ENCODE data around the gene ARAP3.
"Not testable (repeated sequence)": the region's sequence is repeated elsewhere in the genome, so short reads cannot be mapped to it uniquely, and the experiment has no call there.

ARAP3 gene

DNA sequence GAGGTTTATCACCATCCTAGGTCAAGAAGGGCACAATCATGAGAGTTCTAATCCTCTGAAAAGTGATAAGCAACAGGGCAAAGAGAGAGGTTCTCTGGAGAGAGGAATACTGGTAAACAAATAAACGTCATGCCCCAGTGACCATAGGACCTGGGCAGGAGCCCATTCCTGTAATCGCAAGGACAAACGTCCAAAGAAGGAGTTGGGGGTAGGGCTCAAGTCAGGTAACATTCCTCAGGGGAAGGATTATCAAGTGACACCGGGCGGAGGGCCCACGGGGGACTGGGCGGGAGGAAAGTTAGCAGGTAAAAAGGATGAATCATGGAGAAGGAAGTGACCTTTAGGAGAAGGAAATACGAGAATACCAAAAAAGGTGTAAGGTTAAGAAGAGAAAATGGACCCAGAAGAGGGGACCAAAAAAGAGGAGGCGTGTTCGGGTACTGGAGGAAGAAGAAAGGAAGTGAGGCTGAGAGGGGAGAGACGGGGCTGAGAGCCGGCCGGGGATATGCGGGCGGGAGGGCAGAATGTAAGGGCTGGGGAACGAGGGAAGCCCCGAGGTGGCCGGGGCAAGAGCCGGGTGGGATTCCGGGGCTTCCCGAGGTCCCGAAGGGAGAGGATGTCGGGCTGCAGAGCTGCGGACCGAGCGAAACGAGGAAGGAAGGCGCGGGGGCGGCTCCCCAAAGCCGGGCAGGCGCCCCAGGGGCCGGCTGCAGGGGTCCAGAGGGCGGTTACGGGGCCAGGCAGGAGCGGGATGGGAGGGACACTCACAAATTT is 63.8 kb downstream of the ARAP3 start:
- peak overlapping the region; percentile 8 for H3K27ac ChIP-seq (ENCODE audit: low read length)
- no peaks in the 10 kb centered on the region for H3K9me3 ChIP-seq (ENCODE audit: insufficient read depth, low read depth, low read length)
- peaks cover 44% of the 10 kb centered on the region for H3K36me3 ChIP-seq (ENCODE audit: insufficient read depth, low read depth, low read length)
- peaks cover 21% of the 10 kb centered on the region; the same call in 1 of the 2 replicates for H3K4me1 ChIP-seq (ENCODE audit: insufficient read depth, low read length)
- H3K4me3 ChIP-seq (ENCODE audit: low read length): peak overlapping the region; percentile 78
- peak overlapping the region; percentile 90 for H3K9ac ChIP-seq (ENCODE audit: low read depth, low read length)
- H3K27me3 ChIP-seq (ENCODE audit: insufficient read depth, low read length): no peaks in the 10 kb centered on the region

DNA sequence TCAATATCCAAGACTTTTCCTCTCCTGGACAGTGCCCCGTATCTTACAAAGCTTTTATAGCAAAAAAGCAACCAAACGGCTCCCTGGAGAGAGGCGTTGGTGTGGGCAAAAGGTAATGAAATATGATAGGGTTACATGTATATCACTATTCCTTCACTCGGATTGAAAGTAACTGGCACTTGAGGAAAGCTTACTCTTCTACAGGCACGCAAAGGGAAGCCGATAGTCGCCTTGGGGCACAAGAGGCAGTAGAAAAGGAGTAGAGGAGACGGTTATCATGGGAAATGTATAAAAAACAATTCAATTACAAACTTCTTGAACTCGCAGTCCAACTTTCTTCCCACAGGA is 64.4 kb downstream of the ARAP3 start:
- peak overlapping the region; percentile 78 for H3K4me3 ChIP-seq (ENCODE audit: low read length)
- peaks cover 21% of the 10 kb centered on the region; the same call in 1 of the 2 replicates for H3K4me1 ChIP-seq (ENCODE audit: insufficient read depth, low read length)
- H3K27ac ChIP-seq (ENCODE audit: low read length): no peak overlapping the region
- peak overlapping the region; percentile 90 for H3K9ac ChIP-seq (ENCODE audit: low read depth, low read length)
- H3K27me3 ChIP-seq (ENCODE audit: insufficient read depth, low read length): no peaks in the 10 kb centered on the region
- no peaks in the 10 kb centered on the region for H3K9me3 ChIP-seq (ENCODE audit: insufficient read depth, low read depth, low read length)
- H3K36me3 ChIP-seq (ENCODE audit: insufficient read depth, low read depth, low read length): peaks cover 40% of the 10 kb centered on the region

DNA sequence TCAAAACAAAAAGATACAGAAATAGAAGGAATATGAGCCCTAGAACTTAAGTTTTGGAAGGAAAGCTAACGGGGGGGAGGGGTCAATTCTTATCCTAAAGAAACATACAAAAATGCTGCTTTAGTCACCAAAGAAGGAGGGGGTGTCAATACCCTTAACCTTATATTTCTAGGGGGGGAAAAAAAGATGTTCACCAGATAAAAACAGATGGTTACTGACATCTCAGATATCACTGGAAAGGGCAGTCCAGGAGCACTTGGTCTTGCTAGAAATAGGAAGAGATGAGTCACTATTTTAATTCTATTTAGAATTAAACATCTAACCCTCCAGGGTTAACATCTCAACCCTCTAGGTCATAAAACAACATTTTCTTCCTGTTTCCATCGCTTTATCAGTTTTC is 64.9 kb downstream of the ARAP3 start:
- H3K4me3 ChIP-seq (ENCODE audit: low read length): peak overlapping the region; percentile 78
- no peaks in the 10 kb centered on the region for H3K27me3 ChIP-seq (ENCODE audit: insufficient read depth, low read length)
- H3K9me3 ChIP-seq (ENCODE audit: insufficient read depth, low read depth, low read length): no peaks in the 10 kb centered on the region
- peak overlapping the region; percentile 18; the same call in 1 of the 2 replicates for H3K9ac ChIP-seq (ENCODE audit: low read depth, low read length)
- H3K4me1 ChIP-seq (ENCODE audit: insufficient read depth, low read length): peaks cover 21% of the 10 kb centered on the region; the same call in 1 of the 2 replicates
- peaks cover 37% of the 10 kb centered on the region for H3K36me3 ChIP-seq (ENCODE audit: insufficient read depth, low read depth, low read length)
- H3K27ac ChIP-seq (ENCODE audit: low read length): no peak overlapping the region

DNA sequence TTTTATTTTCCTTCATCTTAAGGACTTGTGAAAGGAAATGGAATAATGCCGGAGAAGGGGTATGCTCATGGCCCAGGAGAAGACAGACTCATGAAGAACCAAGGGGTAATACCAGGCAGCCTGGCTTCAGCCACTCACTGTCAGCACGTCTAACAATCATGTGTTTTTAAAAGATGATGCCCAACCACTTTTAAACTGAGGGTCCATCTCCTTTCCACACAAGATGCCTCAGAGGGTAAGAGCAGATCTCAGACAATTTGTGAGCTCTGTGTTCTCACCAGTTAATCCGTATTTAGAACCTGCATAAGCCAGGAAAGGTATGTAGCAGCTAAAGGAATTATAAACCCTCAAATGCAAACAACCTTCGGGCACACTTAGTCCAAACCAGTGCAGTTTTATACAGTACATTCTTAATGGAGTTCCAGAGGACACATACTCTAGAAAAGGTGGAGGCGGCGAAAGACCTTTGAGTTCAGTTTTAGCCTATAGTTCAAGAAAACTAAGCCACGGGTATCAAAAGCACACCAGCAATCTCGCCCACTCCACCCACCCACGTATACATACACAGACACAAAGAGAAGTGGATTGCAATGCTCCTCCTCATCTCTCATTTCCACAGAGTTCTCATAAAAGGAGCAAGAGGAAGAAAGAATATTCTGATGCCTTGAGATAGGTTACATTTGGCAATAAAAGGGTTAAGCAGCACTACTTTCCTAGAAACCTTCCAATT is 65.9 kb downstream of the ARAP3 start:
- H3K27me3 ChIP-seq (ENCODE audit: insufficient read depth, low read length): no peaks in the 10 kb centered on the region
- peaks cover 21% of the 10 kb centered on the region; the same call in 1 of the 2 replicates for H3K4me1 ChIP-seq (ENCODE audit: insufficient read depth, low read length)

DNA sequence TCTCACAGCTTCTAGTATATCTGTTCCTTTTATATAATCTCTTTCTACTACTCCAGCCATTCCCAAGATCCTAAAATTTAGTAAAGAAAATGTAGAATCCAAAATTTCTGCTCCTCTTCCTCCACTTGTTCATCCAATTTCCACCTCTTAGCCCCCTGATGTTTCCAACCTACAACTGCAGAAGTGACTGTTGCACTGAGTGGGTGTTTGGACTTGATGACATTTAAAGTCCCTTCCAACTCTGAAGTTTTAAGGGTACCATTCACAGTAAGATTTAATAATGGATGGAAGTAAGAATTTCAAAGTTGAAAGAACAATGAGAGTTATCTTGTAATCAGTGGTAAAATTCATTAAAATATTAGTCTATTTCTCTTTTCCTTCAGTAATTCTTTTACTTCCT is 68.7 kb downstream of the ARAP3 start:
- Histone ChIP-seq H3K4me3 (ENCODE audit: low read length) (no peak overlapping the region), H3K36me3 (ENCODE audit: insufficient read depth, low read depth, low read length) (peaks cover 11% of the 10 kb centered on the region; the same call in 1 of the 2 replicates), H3K9me3 (ENCODE audit: insufficient read depth, low read depth, low read length) (no peaks in the 10 kb centered on the region), H3K27ac (ENCODE audit: low read length) (no peak overlapping the region), H3K27me3 (ENCODE audit: insufficient read depth, low read length) (no peaks in the 10 kb centered on the region), H3K4me1 (ENCODE audit: insufficient read depth, low read length) (peaks cover 21% of the 10 kb centered on the region; the same call in 1 of the 2 replicates), H3K9ac (ENCODE audit: low read depth, low read length) (no peak overlapping the region)

More for the DNA sequence above, 65.9 kb downstream of the ARAP3 start:
- no peak overlapping the region for H3K27ac ChIP-seq (ENCODE audit: low read length)
- H3K9ac ChIP-seq (ENCODE audit: low read depth, low read length): 0 out of 2 replicates have a peak overlapping the region, but pooled peaks have one; percentile 18
- peaks cover 28% of the 10 kb centered on the region for H3K36me3 ChIP-seq (ENCODE audit: insufficient read depth, low read depth, low read length)
- H3K4me3 ChIP-seq (ENCODE audit: low read length): peak overlapping the region; percentile 78
- no peaks in the 10 kb centered on the region for H3K9me3 ChIP-seq (ENCODE audit: insufficient read depth, low read depth, low read length)

DNA sequence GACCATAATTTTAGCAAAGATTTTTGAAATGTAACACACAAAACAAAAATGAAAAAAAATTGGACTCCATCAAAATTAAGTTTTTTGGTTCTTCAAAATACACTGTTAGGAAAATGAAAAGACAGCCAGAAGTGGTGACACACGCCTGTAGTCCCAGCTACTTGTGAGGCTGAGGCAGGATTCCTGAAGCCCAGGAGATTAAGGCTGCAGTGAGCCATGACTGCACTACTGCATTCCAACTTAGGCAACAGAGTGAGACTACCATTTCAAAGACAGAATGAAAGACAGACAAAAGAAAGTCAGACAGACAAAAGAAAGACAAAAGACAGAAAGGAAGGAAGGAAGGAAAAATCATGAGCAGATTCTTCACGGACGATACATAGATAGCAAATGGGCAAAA is 70.7 kb downstream of the ARAP3 start:
- Histone ChIP-seq H3K27ac (ENCODE audit: low read length) (no peak overlapping the region), H3K4me1 (ENCODE audit: insufficient read depth, low read length) (peaks cover 10% of the 10 kb centered on the region; the same call in 1 of the 2 replicates), H3K27me3 (ENCODE audit: insufficient read depth, low read length) (no peaks in the 10 kb centered on the region), H3K9me3 (ENCODE audit: insufficient read depth, low read depth, low read length) (no peaks in the 10 kb centered on the region), H3K4me3 (ENCODE audit: low read length) (no peak overlapping the region), H3K36me3 (ENCODE audit: insufficient read depth, low read depth, low read length) (peaks cover 6% of the 10 kb centered on the region; the same call in 1 of the 2 replicates), H3K9ac (ENCODE audit: low read depth, low read length) (no peak overlapping the region)

DNA sequence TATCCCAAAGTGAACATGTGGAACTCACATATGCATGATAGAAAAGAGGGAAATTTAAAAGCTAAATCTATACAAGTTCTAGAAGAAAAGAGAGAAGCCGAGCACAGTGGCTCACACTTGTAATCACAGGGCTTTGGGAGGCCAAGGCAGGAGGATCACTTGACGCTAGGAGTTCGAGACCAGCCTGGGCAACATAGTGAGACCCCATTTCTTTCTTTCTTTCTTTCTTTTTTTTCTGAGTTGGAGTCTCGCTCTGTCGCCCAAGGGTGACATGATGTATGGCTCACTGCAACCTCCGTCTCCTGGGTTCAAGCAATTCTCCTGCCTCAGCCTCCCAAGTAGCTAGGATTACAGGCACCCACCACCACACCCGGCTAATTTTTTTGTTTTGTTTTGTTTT is 72.1 kb downstream of the ARAP3 start:
- not testable (repeated sequence) for H3K4me1 ChIP-seq (ENCODE audit: insufficient read depth, low read length); H3K27me3 ChIP-seq (ENCODE audit: insufficient read depth, low read length); H3K9me3 ChIP-seq (ENCODE audit: insufficient read depth, low read depth, low read length); H3K36me3 ChIP-seq (ENCODE audit: insufficient read depth, low read depth, low read length); H3K27ac ChIP-seq (ENCODE audit: low read length); H3K9ac ChIP-seq (ENCODE audit: low read depth, low read length); H3K4me3 ChIP-seq (ENCODE audit: low read length)

DNA sequence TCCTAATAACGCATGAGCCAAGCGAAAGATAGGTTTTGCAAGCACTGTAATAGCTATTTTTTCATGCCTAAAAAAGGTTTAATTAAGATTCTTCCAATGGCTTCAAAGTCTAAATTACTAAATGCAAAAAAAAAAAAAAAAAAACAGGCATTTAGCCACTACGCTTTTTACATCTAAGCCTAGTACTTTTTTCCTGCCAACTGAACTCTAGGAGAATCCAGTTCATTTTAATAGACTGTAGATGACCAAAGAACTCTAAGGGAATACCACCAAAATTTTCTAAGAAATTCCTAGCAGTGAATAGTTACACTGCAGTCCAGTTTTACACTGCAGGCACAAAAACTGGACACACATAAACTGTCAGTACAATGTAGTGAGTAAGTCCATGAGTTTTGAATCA is 73.0 kb downstream of the ARAP3 start:
- Histone ChIP-seq H3K9ac (ENCODE audit: low read depth, low read length) (no peak overlapping the region), H3K27ac (ENCODE audit: low read length) (no peak overlapping the region), H3K9me3 (ENCODE audit: insufficient read depth, low read depth, low read length) (no peaks in the 10 kb centered on the region), H3K27me3 (ENCODE audit: insufficient read depth, low read length) (no peaks in the 10 kb centered on the region), H3K4me3 (ENCODE audit: low read length) (no peak overlapping the region), H3K4me1 (ENCODE audit: insufficient read depth, low read length) (peaks cover 8% of the 10 kb centered on the region), H3K36me3 (ENCODE audit: insufficient read depth, low read depth, low read length) (no peaks in the 10 kb centered on the region)

DNA sequence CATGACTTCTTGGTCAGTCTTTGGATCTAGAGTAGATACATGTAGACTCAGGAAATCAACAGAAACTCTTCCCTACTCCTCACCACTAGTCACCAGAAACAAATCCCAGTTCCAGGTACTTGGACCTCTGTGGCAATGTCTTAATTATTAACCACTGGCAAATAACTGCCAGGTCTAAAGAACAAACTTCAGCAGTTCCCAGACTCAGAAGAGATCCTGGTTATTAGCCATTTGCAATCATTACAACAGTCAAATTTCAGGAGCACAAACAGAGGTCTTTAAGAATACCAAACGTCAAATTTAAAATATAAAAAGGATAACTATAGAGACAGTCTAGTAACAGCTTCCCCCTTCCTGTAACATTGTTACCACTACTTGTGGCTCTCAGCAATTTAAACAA is 73.5 kb downstream of the ARAP3 start:
- H3K27ac ChIP-seq (ENCODE audit: low read length): no peak overlapping the region
- H3K27me3 ChIP-seq (ENCODE audit: insufficient read depth, low read length): no peaks in the 10 kb centered on the region
- H3K9me3 ChIP-seq (ENCODE audit: insufficient read depth, low read depth, low read length): no peaks in the 10 kb centered on the region
- H3K4me1 ChIP-seq (ENCODE audit: insufficient read depth, low read length): peaks cover 6% of the 10 kb centered on the region
- no peak overlapping the region for H3K9ac ChIP-seq (ENCODE audit: low read depth, low read length)
- H3K4me3 ChIP-seq (ENCODE audit: low read length): no peak overlapping the region
- H3K36me3 ChIP-seq (ENCODE audit: insufficient read depth, low read depth, low read length): no peaks in the 10 kb centered on the region

DNA sequence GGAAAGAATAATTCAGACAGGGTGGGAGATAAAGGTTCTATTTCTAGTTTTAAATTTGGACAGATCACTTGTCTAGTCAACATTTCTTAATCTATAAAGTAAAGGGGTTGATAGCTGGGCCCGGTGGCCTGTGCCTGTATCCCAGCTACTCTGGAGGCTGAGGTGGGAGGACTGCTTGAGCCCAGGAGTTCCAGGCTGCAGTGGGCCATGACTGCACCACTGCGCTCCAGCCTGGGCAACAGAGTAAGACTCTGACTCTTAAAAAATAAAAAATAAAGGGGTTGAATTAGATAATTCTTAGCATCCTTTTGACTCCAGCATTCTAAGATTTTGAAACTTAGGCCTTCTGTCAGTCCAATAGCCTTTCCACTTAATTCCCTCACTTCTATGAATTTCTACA is 74.0 kb downstream of the ARAP3 start:
- Histone ChIP-seq H3K9ac (ENCODE audit: low read depth, low read length) (no peak overlapping the region), H3K9me3 (ENCODE audit: insufficient read depth, low read depth, low read length) (no peaks in the 10 kb centered on the region), H3K27me3 (ENCODE audit: insufficient read depth, low read length) (no peaks in the 10 kb centered on the region), H3K36me3 (ENCODE audit: insufficient read depth, low read depth, low read length) (no peaks in the 10 kb centered on the region), H3K4me1 (ENCODE audit: insufficient read depth, low read length) (peaks cover 6% of the 10 kb centered on the region; the same call in 1 of the 2 replicates), H3K4me3 (ENCODE audit: low read length) (no peak overlapping the region), H3K27ac (ENCODE audit: low read length) (no peak overlapping the region)

DNA sequence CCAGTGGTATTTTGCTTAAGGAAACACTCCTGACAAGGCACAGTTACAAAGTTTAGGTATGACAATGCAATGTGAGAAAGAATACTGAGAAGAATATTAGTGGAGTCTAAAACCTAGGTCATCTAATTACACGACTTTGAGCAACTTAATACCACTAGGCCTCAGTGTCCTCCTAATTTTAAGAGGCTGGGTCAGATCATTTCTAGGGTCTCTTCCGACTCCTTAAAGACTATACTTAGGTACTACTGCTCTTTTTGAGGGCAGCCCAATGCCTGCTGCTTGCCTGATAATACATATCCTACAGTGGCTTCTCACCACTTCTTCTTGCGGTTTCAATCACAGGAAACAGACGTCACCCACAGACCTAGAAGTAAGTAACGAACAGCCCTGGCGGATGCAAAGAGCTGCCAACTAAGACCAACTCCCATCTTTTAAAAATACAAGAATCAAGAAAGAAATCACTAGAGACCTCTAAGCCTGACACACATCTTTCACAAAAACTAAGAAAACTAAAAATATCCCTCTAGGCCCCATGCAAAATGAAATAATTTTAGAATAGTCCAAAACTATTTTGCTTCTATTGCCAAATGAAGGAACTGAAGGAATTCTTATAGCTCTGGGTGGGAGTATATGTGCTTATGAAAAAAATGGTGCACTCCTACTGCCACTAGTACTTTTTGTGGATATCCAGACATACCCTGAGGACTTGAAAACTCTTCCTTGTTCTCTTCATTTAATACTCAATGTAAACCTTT is 76.3 kb downstream of the ARAP3 start:
- Histone ChIP-seq H3K27ac (ENCODE audit: low read length) (no peak overlapping the region), H3K9ac (ENCODE audit: low read depth, low read length) (no peak overlapping the region), H3K27me3 (ENCODE audit: insufficient read depth, low read length) (no peaks in the 10 kb centered on the region), H3K4me1 (ENCODE audit: insufficient read depth, low read length) (peaks cover 6% of the 10 kb centered on the region; the same call in 1 of the 2 replicates), H3K9me3 (ENCODE audit: insufficient read depth, low read depth, low read length) (no peaks in the 10 kb centered on the region), H3K4me3 (ENCODE audit: low read length) (no peak overlapping the region), H3K36me3 (ENCODE audit: insufficient read depth, low read depth, low read length) (no peaks in the 10 kb centered on the region; the same call in 1 of the 2 replicates)

All from iPS-20b (cell line).